NCI-H748 (cell line): ENCODE measurements around the gene TSPAN14.
"Not testable (repeated sequence)": the region's sequence is repeated elsewhere in the genome, so short reads cannot be mapped to it uniquely, and the experiment has no call there.

ENCODE experiments used
- DNase-seq: peaks from one replicate; lab custom pipeline; 2025; ENCODE audit not compliant: unreplicated experiment; lab: John Stamatoyannopoulos, UW

TSPAN14 gene

DNA sequence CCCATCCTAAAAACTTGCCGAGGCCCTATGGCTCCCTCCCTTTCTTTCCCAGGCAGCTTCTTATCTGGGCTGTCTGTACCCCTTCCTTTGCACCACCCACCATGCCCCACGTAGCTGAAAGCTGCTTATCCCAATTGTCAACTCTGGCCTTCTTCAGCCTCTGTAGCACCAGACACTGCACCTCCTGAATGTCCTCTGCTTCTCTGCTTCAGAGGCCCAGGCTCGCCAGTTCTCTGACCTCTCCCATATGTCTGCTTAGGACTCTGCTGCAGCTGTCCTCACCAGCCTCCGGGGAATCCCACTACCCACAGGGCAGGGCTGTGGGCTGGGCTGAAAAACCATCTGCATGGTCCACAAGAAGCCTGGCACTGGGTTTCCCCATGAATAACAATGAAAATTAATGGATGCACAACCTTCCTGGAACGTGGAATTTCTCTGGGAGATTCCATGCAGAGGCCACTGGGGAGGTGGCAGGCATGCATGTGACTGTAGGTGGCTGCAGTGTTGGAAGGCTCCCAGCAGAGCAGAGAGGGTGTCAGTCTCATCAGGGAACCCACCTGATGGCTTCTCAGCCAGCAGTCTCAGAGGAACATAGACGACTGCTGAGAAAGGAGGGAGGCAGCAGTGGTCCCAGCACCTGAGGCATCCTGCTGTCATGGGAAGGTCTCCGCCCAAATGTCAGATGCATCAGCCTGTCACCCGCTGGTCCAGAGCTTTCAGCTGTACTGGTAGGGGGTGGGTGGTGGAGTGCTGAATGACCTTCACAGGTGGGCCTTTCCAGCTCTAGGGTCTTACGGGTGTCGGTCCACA, 66.8 kb downstream of the TSPAN14 start:
- DNase-seq, result no peak

DNA sequence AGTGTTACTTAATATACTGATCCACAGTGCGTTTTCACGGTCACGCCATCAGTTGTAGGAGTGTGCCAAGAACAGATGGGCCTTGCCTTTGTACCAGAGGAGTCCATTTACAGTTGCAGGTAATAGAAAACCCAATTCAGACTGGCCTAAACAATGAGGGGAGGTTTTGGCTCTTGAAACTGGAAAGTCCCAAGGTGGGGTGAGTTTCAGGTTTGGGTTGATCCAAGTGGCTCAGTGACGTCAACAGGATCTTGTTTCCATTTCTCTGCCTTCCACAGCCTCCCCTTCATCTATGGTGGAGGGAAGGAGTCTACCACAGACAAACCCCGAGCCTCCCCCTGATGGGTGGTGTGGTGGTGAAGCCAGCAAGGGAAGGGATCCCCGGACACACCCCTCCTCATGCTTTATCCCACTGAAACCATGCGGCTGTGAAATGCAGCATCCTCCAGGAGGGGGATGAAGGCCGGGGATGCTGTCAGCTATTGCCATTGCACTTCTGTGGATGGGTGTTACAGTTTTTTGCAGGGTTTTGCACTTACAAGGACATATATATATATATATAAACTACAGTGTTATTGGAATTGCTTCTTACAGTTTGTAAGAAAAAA, 68.8 kb downstream of the TSPAN14 start:
- no peak for DNase-seq

DNA sequence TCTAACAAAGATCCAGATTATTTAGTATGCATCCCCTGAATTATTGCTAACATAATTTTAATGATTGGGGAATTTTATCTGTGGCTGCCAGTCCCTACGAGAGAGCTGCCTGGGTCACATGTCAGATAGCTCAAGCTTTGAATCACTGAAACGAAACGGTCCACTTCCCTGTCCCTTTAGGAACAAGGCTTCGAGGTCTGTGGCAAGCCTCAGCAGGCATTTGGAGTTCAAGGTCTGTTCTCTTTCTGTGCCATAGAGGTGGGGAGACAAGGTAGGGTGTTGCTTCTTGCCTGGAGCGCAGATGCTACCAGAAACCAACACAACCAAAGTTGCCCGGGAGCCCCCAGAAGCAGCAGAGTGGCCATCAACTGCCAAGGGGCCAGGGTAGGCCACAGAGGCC, 69.7 kb downstream of the TSPAN14 start:
- no peak for DNase-seq

DNA sequence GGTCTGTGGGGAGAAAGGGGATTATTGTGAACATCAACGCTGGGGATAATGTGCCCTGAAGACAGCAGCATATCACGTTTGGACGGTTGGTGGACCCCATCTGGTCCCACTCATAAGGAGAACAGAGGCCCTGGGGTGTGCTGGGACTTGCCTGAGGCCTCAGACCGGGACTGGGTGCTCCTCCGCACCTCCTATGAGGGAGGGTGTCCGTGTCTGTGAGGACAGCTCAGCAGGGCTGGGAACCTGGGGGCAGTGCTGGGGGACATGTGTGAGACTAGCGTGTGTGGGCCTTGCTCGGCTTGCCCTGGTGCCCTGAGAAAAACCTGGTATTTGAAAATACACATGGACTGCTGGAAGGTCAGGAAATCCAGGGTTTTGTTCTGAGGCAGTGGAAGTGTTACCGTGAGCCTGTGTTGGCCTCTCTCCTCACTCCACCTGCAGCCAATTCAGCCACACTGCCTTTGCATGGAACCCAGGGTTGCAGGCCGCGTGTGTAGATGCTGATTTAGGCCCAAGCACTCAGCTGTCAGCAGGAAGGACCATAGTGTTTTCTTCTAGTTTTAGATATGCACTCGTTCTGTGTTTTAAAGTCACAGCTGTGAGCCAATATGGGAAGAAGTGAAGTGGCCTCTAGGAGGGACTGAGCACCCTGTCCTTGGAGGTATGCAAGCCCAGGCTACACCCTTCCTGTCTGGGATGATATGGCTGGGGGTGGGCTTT, 70.2 kb downstream of the TSPAN14 start:
- DNase-seq, result no peak

DNA sequence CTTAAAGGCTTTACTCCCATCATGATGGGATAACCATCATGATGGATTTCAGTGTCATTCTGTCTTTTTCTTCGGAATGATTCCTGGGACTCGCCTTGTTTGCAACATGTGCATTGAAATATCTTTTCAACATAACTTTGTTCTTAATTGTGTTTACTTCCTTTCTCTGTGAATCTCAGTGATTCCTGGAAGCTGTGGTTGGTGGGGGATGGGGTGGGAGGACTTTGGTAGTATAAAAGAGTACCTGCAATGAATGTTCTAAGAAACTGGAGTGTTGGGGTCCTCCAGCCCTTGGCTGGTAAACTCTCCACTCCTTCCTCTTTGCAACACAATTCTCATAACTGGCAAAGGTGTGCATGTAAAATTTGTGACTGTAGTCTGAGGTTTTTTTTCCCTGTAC, 72.1 kb downstream of the TSPAN14 start:
- no peak for DNase-seq

DNA sequence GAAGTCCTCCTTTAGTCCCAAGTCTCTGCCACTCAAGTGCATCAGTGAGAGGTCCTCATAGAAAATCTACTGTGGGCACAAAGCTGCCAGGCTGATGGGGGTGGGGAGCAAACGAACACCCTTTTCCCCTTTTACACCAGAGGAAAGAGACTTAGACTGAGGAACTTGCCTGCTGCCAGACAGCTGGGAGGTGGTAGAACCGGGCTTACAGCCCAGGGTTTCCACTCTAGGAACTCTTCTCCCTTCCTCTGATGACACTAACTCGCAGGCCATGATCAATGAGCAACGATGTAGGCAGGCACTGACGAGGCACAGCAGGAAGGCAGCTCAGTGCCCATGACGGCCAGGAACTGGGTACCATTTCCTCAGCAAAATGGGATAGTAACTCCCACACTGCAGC, 72.6 kb downstream of the TSPAN14 start:
- DNase-seq, result no peak

DNA sequence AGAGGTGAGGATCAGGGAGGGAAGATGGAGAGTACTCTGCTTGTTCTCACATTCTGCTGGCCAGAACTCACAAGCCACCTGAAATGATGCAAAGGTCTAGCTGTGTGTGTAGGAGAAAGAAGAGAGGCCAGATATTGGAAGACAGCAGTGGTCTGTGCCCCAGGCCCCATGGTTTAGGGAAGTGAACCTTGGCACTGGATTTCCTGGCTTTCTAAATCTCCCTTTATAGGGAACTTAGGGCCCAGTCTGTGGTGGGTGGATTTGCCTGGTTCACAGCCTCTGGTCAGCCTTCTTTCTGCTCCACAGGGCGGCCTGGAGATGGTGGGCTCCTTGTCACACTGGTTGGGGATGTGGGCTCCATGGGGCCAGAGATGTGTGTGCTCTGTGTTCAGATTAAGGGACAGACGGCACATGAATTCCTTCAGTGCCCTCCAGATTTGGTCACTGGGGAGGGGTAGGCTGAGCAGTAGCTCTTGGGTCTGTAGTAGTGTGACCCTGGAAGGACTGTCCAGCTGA, 74.1 kb downstream of the TSPAN14 start:
- DNase-seq, result no peak

DNA sequence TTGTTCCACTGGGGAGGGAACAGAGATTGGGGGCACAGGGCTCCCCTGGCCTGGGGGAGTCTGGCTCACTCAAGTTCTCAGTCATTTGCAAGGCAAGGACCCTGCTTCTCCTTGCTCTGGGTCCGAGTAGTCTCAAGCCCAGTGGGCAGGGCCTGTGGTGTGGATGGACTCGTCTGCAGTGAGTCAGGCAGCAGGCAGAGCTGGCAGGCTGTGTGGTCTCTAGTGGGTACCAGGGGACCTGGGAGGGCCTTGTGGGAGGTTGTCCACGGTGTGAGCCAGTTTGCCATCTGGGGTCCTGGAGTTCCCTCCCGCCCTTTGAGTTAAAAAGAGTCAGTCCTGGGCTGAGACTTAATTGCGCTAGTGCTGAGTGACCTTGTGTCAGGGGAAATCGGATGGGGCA, 74.8 kb downstream of the TSPAN14 start:
- DNase-seq, result no peak

DNA sequence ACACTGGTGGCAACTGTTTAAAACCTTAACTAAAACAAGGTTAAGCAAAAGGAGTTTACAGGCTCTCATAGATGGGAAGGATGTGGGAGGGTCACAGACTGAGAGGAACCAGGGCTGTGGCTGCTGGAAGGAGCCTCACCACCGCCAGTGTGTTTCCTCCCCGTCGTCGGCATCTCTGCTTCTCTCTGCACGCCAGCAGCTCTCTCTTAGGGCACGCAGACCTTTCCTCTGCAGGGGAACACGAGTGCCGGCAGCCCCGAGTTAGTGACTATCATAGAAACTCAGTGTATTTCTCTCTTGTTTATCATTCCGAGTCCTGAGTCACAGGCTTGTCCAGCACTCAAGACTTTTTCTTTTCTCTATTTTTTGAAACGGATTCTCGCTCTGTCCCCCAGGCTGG, 75.5 kb downstream of the TSPAN14 start:
- DNase-seq, result no peak

DNA sequence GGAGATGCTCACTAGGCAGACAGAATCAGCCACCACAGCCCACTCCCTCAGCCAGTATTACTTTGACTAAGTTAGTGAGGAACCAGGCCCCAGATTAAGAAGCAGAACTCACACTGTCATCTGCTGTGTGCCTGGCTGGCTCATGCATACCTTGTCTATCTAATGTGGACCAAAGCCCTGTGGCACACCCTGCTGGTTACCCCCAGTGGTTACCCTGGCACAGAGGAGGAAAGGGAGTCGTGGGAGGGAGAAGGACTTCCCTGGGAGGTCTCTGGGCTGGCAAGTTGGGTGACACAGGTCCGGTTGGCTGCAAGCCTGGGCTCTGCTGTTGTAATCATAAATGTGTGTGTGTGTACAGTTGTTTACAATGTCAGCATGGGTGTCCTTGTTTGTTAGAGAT, 76.1 kb downstream of the TSPAN14 start:
- no peak for DNase-seq

DNA sequence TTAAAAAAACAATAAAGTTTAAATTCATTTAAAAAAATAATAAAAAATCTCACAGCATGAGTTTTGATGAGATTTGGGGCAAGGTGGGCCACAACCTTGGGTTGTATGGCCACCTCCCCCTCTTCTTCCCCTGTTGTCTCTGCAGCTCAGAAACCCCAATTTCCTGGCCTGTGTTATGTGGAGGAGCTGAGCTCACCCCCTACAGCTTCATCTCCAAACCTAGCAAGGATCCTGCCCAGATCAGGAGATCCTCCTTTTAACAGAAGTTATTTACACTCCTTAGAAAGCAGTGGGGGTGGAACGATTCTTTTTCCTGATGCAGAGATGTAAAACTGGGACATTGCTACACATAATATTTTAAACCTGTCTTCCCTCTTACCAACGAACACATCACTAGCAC, 76.7 kb downstream of the TSPAN14 start:
- DNase-seq, result no peak

DNA sequence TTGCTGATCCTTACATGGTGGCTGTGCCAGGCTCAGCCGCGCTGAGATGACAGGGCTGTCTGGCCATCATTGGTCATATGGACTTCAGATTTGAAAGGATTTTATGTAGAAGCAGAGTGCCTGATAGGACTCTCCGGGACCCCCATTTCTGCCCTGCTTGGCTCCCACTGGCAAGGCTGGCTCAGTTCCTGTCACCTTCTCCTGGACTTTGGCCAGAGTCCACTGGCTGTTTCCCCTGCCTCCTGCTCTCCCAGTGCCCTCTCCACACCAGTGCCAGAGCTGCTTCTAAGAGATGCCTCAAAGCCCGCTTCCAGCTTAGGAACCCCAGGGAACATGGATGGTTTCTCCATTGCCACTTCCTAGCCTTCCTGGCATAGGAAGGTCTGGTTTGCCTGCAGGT, 78.5 kb downstream of the TSPAN14 start:
- DNase-seq, result no peak

DNA sequence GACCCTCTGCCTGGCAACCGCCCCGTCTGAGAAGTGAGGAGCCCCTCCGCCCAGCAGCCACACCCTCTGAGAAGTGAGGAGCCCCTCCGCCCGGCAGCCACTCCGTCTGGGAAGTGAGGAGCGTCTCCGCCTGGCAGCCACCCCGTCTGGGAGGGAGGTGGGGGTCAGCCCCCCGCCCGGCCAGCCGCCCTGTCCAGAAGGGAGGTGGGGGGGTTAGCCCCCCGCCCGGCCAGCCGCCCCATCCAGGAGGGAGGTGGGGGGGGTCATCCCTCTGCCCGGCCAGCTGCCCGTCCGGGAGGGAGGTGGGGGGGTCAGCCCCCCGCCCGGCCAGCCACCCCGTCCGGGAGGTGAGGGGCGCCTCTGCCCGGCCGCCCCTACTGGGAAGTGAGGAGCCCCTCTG, 79.9 kb downstream of the TSPAN14 start:
- not testable (repeated sequence) for DNase-seq

DNA sequence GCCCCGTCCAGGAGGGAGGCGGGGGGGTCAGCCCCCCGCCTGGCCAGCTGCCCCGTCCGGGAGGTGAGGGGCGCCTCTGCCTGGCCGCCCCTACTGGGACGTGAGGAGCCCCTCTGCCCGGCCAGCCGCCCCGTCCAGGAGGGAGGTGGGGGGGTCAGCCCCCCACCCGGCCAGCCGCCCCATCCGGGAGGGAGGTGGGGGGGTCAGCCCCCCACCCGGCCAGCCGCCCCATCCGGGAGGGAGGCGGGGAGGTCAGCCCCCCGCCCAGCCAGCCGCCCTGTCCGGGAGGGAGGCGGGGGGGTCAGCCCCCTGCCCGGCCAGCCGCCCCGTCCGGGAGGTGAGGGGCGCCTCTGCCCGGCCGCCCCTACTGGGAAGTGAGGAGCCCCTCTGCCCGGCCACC, 80.5 kb downstream of the TSPAN14 start:
- DNase-seq, result not testable (repeated sequence)

DNA sequence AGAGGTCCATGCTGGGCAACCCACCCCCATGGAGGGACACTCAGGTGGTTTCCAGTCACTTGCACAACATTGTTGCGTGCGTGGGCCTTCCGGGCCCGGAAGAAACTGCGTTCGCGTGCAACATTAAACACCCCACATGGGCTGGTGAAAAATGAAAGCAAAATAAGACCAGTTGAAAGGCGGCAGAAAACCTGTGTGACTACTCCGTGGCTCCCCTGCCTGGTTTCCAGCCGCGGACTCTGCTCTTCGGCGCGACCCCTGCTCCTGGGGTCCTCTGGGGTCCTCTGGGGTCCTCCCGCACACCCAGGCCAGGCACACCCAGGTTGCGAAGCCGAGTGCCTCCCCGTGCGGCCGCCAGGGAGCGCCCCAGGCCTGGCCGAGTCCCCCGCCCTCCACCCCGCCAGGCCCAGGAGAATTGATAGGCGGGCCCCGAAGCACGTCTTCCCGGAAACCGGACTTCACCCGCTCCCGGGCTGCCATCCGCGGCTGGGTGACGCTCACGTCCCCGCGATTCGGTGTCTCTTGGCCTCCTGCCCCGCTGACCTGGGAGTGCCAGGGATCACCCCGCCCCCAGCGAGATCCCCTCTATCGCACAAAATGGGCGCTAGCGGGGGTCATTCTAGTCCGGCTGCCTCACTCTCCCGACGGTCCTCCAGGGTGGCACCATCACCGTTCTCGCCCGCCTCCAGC, 81.7 kb downstream of the TSPAN14 start:
- no peak for DNase-seq

DNA sequence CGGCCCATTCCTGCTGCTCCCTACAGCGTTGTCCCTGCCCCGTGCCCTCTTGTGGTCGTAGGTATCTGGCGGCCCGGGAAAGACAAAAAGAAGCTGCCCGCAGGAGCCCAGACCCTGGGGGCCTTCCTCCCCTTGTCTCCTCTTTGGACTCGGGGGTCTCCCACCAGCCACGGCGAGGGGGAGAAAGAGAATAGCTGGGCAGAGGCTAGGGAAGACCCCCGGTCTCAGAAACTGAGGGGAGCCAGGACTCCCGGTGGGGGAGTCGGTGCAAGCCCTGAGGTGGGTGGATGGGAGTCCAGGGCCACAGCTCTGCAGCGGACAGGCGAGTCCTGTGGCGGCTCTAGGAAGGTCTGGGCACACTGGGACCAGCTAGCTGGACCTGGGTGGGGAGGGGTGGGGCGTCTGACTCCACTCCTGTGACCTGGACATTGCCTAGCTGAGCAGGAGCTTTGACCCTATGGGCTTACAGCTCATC, 82.3 kb downstream of the TSPAN14 start:
- no peak for DNase-seq

DNA sequence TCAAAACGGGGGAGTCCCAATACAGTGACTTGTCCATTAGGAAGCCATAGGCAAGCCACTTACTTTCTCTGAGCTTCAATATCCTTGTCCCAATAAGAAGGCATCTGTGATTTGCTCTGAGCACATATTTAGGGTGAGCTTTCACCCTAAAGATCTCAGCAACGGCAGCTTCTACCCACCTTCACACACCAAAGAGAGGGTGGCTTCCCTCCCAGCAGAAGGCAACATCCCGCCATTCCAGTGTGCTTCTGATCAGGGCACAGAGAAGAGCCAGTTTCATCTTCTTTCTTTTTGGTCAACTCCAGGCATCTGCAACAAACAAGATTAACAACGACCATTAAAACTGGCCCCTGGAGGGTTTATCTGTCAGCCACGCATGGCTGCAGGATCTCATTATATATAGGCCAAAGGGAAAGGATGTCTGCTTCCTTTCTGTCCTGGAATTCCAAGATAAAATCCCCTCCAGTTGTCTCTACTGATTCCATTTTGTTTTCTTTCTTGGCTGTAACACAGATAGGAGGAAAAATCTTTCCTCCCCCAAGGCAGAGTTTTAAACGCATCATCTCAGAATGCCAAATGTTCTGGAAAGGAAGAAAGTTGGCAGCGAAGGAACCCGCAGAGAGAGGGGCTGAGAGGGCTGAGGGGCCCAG, 83.1 kb downstream of the TSPAN14 start:
- no peak for DNase-seq

DNA sequence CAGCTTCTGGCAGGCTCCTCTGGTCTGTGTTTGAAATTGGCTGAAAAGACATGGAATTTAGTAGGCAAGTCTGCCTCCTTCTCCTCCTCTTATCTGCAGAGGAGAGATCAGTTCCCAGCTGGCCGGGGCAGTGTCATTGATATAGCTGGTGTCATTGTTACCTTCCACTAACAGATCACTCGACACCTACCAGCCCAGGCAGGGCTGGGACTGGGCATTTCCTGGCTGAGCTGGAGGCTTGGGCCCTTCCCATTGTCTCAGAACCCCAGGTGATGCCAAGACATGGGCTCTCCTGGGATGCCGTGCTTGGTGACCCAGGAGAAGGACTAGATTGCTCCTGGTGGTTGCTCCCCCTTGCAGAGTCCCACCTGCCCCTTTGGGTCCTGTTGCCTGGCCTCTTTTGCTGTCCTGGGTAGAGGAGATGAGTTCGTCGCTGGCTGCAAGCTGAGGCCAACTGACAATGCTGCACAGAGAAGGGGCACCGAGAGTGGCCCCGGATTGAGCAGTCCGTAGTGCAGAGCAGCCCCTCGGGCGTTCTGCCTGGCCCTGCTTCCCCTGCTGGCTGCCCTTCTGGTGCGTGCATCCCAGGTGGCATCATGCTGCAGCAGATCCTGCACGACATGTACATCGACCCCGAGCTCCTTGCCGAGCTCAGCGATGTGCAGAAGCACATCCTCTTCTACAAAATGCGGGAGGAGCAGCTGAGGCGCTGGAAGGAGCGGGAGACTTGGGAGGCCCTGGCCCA, 83.8 kb downstream of the TSPAN14 start, which contains the start of gene SH2D4B:
Gene SH2D4B, plus strand, starts transcription at position 167 of the 745 bp plus-strand sequence. Its CDS starts 430 bp downstream, at position 597.
- DNase-seq, result no peak

DNA sequence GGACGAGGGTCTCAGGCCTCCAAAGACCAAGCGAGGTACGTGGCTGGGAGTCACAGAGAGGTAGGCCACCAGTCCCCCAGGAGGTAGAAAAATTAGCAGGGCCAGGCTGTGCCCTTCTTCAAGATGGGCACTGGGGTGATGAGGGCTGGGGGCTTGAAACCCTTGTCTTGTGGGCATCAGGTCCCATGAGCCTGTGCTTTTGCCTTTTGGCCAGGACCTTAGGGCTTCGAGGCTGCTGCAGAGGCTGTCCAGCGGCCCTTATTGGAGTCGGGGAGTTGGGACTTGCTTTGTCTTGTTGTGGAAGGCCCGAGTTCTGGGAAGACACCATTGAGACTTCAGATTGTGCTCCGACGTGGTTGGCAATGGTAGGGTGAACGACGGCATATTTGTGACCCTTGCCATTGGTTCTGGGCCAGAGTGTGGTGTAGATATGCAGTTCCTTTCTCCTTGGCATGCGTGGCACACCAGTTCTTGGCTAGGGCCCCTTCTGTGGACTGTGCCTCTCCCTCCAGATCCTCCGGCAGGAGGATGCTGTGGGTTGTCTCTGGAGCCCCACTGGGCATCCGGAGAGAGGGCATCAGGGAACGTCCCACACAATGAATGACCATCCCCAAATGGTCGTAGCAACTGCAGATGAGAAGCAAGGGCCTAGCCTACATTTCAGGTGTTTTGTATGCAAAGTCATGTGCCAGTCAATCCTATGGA, 84.5 kb downstream of the TSPAN14 start:
- DNase-seq, result no peak
